GM10248 (cell line): ENCODE results near the gene SYCN.

Source experiments
- CTCF ChIA-PET: fragments of 300-600 bp; sonication (Branson Sonifier 250); formaldehyde crosslinking; extraction: SDS; loops from one replicate; lab custom pipeline; 2021; ENCODE audit warnings: antibody characterized with exemption; lab: Yijun Ruan, JAX
- POLR2A ChIA-PET: fragments of 350-650 bp; sonication (Branson Sonifier 250); formaldehyde crosslinking; extraction: SDS; loops from one replicate; lab custom pipeline; 2020; ENCODE audit warnings: antibody characterized with exemption; lab: Yijun Ruan, JAX
- DNase-seq: peaks from one replicate; pipeline ENCODE4 v3.0.0; 2012; ENCODE audit errors: extremely low spot score
- CTCF ChIP-seq: IDR thresholded peaks from 2 replicates; pipeline ENCODE4 v1.5.1; 2012; ENCODE audit warnings: mild to moderate bottlenecking, low read depth; ENCODE audit errors: extremely low read depth, missing control alignments, control extremely low read depth

Gene SYCN

GRCh38 chr19:39186391-39186790, 17.7 kb downstream of the SYCN start:
- ChIA-PET POLR2A (no interaction called here), CTCF (interaction anchor here (0.6 to 2.7 kb wide), 7 partner anchors 8 to 66 kb away, joined by 3 to 10 read pairs (median 3); partner anchors contain the start of gene PAK4)
- DNase-seq = no peak
- TF ChIP-seq CTCF = no peak

GRCh38 chr19:39183104-39183503, 21.0 kb downstream of the SYCN start:
- POLR2A ChIA-PET = no interaction called here
- no peak for DNase-seq
- no peak for TF ChIP-seq CTCF
- CTCF ChIA-PET = no interaction called here

GRCh38 chr19:39182174-39182505, 21.9 kb downstream of the SYCN start:
- TF ChIP-seq CTCF = no peak
- ChIA-PET POLR2A (interaction anchor here (0.7 kb wide), 1 partner anchor 67 kb away, joined by 3 read pairs; no protein-coding TSS in a partner anchor), CTCF (no interaction called here)
- DNase-seq = no peak

- CTCF ChIA-PET = no interaction called here
- TF ChIP-seq CTCF = no peak
- DNase-seq = no peak
- POLR2A ChIA-PET = no interaction called here
Measured at GRCh38 chr19:39181500-39182173, 22.4 kb downstream of the SYCN start.

GRCh38 chr19:39180749-39181148, 23.3 kb downstream of the SYCN start:
- no peak for DNase-seq
- TF ChIP-seq CTCF = no peak
- CTCF ChIA-PET = no interaction called here
- POLR2A ChIA-PET = no interaction called here

- TF ChIP-seq CTCF = no peak
- ChIA-PET CTCF (no interaction called here), POLR2A (interaction anchor here (0.5 kb wide), 1 partner anchor 1166 kb away, joined by 3 read pairs; no protein-coding TSS in a partner anchor)
- DNase-seq = no peak
Measured at GRCh38 chr19:39179754-39180153, 24.3 kb downstream of the SYCN start.
